GM23338 (cell line): ENCODE results near the gene PCDHGB3.

Source experiments
- EZH2 ChIP-seq: fragments of 200-600 bp; sonication (generic); IDR thresholded peaks from one replicate; pipeline ENCODE4 v1.8.0; 2017; ENCODE audit warnings: antibody characterized with exemption, mild to moderate bottlenecking, low read depth; ENCODE audit not compliant: unreplicated experiment
- EZH2phosphoT487 ChIP-seq: fragments of 200-600 bp; sonication (generic); IDR thresholded peaks from one replicate; pipeline ENCODE4 v1.8.1; 2018; ENCODE audit warnings: antibody characterized with exemption; ENCODE audit not compliant: unreplicated experiment
- JUNB ChIP-seq: IDR thresholded peaks from one replicate; pipeline ENCODE4 v1.6.1; 2016; ENCODE audit warnings: antibody characterized with exemption; ENCODE audit not compliant: unreplicated experiment
- POLR2AphosphoS5 ChIP-seq: IDR thresholded peaks from 2 replicates; pipeline ENCODE4 v1.6.1; 2016; ENCODE audit warnings: antibody characterized with exemption, low read depth
- TF ChIP-seq, protein P1 (sequence below), 2 experiments: fragments of 200-600 bp in 1 of 2; sonication (generic) in 1 of 2; conservative IDR thresholded peaks; 2 replicates each; pipeline versions ENCODE4 v1.5.1 to v1.6.1; 2016 to 2017; ENCODE audit warnings: antibody characterized with exemption in 2 of 2, low read depth in 2 of 2, mild to moderate bottlenecking in 2 of 2, moderate library complexity in 1 of 2
- TF ChIP-seq, protein P2 (sequence below): IDR thresholded peaks from one replicate; pipeline ENCODE4 v1.6.1; 2018; ENCODE audit warnings: antibody characterized with exemption; ENCODE audit not compliant: unreplicated experiment
- TF ChIP-seq, protein P3 (sequence below): IDR thresholded peaks from 2 replicates; pipeline ENCODE4 v1.6.1; 2016; ENCODE audit warnings: antibody characterized with exemption

DNA sequence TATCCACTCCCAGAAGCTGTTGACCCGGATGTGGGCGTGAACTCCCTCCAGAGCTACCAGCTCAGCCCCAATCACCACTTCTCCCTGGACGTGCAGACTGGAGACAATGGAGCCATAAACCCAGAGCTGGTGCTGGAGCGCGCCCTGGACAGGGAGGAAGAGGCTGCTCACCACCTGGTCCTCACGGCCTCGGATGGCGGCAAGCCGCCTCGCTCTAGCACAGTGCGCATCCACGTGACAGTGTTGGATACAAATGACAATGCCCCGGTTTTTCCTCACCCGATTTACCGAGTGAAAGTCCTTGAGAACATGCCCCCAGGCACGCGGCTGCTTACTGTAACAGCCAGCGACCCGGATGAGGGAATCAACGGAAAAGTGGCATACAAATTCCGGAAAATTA is 23.2 kb downstream of the PCDHGB3 start:
- TF ChIP-seq, protein P1, sequence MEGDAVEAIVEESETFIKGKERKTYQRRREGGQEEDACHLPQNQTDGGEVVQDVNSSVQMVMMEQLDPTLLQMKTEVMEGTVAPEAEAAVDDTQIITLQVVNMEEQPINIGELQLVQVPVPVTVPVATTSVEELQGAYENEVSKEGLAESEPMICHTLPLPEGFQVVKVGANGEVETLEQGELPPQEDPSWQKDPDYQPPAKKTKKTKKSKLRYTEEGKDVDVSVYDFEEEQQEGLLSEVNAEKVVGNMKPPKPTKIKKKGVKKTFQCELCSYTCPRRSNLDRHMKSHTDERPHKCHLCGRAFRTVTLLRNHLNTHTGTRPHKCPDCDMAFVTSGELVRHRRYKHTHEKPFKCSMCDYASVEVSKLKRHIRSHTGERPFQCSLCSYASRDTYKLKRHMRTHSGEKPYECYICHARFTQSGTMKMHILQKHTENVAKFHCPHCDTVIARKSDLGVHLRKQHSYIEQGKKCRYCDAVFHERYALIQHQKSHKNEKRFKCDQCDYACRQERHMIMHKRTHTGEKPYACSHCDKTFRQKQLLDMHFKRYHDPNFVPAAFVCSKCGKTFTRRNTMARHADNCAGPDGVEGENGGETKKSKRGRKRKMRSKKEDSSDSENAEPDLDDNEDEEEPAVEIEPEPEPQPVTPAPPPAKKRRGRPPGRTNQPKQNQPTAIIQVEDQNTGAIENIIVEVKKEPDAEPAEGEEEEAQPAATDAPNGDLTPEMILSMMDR (conservative IDR thresholded peaks at IDR 0.05; ENCODE audit: low read depth in 2 of 2), result no peak
- no peak for TF ChIP-seq EZH2phosphoT487
- no peak for TF ChIP-seq EZH2
- TF ChIP-seq POLR2AphosphoS5, result no peak
- TF ChIP-seq, protein P2, sequence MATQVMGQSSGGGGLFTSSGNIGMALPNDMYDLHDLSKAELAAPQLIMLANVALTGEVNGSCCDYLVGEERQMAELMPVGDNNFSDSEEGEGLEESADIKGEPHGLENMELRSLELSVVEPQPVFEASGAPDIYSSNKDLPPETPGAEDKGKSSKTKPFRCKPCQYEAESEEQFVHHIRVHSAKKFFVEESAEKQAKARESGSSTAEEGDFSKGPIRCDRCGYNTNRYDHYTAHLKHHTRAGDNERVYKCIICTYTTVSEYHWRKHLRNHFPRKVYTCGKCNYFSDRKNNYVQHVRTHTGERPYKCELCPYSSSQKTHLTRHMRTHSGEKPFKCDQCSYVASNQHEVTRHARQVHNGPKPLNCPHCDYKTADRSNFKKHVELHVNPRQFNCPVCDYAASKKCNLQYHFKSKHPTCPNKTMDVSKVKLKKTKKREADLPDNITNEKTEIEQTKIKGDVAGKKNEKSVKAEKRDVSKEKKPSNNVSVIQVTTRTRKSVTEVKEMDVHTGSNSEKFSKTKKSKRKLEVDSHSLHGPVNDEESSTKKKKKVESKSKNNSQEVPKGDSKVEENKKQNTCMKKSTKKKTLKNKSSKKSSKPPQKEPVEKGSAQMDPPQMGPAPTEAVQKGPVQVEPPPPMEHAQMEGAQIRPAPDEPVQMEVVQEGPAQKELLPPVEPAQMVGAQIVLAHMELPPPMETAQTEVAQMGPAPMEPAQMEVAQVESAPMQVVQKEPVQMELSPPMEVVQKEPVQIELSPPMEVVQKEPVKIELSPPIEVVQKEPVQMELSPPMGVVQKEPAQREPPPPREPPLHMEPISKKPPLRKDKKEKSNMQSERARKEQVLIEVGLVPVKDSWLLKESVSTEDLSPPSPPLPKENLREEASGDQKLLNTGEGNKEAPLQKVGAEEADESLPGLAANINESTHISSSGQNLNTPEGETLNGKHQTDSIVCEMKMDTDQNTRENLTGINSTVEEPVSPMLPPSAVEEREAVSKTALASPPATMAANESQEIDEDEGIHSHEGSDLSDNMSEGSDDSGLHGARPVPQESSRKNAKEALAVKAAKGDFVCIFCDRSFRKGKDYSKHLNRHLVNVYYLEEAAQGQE, result no peak
- no peak for TF ChIP-seq JUNB
- TF ChIP-seq, protein P3, sequence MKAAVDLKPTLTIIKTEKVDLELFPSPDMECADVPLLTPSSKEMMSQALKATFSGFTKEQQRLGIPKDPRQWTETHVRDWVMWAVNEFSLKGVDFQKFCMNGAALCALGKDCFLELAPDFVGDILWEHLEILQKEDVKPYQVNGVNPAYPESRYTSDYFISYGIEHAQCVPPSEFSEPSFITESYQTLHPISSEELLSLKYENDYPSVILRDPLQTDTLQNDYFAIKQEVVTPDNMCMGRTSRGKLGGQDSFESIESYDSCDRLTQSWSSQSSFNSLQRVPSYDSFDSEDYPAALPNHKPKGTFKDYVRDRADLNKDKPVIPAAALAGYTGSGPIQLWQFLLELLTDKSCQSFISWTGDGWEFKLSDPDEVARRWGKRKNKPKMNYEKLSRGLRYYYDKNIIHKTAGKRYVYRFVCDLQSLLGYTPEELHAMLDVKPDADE, result no peak
